WTC11 (cell line): ENCODE results near the gene C16orf74. TPM values are rescaled to one million over a fixed set of nuclear protein-coding genes. Genes with fewer than 3 reads are reported as not detected.

Experiments
- ATAC-seq: fragments of 200-7000 bp; cut with Tn5 transposase; 2 replicates; pipeline ENCODE4 v1.10.0; 2021; ENCODE audit warnings: mild to moderate bottlenecking, moderate library complexity
- CTCF ChIA-PET: fragments of 300-600 bp; sonication (Branson Sonifier 250); formaldehyde crosslinking; loops from one replicate; lab custom pipeline; 2021; ENCODE audit warnings: antibody characterized with exemption; lab: Charles Lee
- POLR2A ChIA-PET: fragments of 350-600 bp; sonication (Branson Sonifier 250); formaldehyde crosslinking; loops from one replicate; lab custom pipeline; 2021; ENCODE audit warnings: antibody characterized with exemption; lab: Charles Lee
- DNase-seq: peaks from one replicate; pipeline ENCODE4 v3.0.0; 2021; ENCODE audit warnings: low spot score
- H3K27ac Mint-ChIP-seq: 2 replicates; pipeline ENCODE4 v1.8.0; 2021; ENCODE audit warnings: mixed read lengths
- H3K27me3 Mint-ChIP-seq: 2 replicates; pipeline ENCODE4 v1.8.0; 2021; ENCODE audit warnings: low read depth, mild to moderate bottlenecking, moderate library complexity, mixed read lengths
- H3K36me3 Mint-ChIP-seq: 2 replicates; pipeline ENCODE4 v1.8.0; 2021; ENCODE audit warnings: mixed read lengths
- H3K4me1 Mint-ChIP-seq: 2 replicates; pipeline ENCODE4 v1.8.0; 2022; ENCODE audit warnings: mixed read lengths
- H3K4me3 Mint-ChIP-seq: 2 replicates; pipeline ENCODE4 v1.8.0; 2021; ENCODE audit warnings: mild to moderate bottlenecking, moderate library complexity, mixed read lengths
- H3K9me3 Mint-ChIP-seq: 2 replicates; pipeline ENCODE4 v1.8.0; 2021; ENCODE audit warnings: mixed read lengths
- ATF1 ChIP-seq: sonication (generic); formaldehyde crosslinking; IDR thresholded peaks from 2 replicates; pipeline ENCODE4 v1.8.1; 2023; ENCODE audit warnings: mild to moderate bottlenecking, moderate library complexity, missing genetic modification reagents
- ATF3 ChIP-seq: sonication (generic); formaldehyde crosslinking; conservative IDR thresholded peaks from 2 replicates; pipeline ENCODE4 v1.8.1; 2022; ENCODE audit warnings: mild to moderate bottlenecking, missing genetic modification reagents
- CDX4 ChIP-seq: fragments of 250-450 bp; sonication (Bioruptor Pico); IDR thresholded peaks from 2 replicates; pipeline ENCODE4 v1.9.0; 2021; ENCODE audit warnings: moderate library complexity, mild to moderate bottlenecking, inconsistent platforms, borderline replicate concordance
- CREB1 ChIP-seq: sonication (generic); formaldehyde crosslinking; IDR thresholded peaks from 2 replicates; pipeline ENCODE4 v1.8.0; 2023; ENCODE audit warnings: mild to moderate bottlenecking, missing genetic modification reagents
- ETV6 ChIP-seq: sonication (generic); formaldehyde crosslinking; IDR thresholded peaks from 2 replicates; pipeline ENCODE4 v1.8.1; 2022; ENCODE audit warnings: mild to moderate bottlenecking, missing genetic modification reagents
- FOXK1 ChIP-seq: sonication (generic); formaldehyde crosslinking; IDR thresholded peaks from 2 replicates; pipeline ENCODE4 v1.8.0; 2022; ENCODE audit warnings: mild to moderate bottlenecking, moderate library complexity, missing genetic modification reagents
- FOXP4 ChIP-seq: sonication (generic); formaldehyde crosslinking; IDR thresholded peaks from 2 replicates; pipeline ENCODE4 v1.8.0; 2022; ENCODE audit warnings: mild to moderate bottlenecking, missing genetic modification reagents
- JAZF1 ChIP-seq: fragments of 250-450 bp; sonication (Bioruptor Pico); IDR thresholded peaks from 2 replicates; pipeline ENCODE4 v1.9.0; 2021; ENCODE audit warnings: moderate library complexity, mild to moderate bottlenecking, inconsistent platforms
- MYBL2 ChIP-seq: sonication (generic); formaldehyde crosslinking; IDR thresholded peaks from 2 replicates; pipeline ENCODE4 v1.8.1; 2023; ENCODE audit warnings: mild to moderate bottlenecking, moderate library complexity, missing genetic modification reagents
- NFATC4 ChIP-seq: fragments of 250-450 bp; sonication (Bioruptor Pico); IDR thresholded peaks from 2 replicates; pipeline ENCODE4 v1.9.0; 2021; ENCODE audit warnings: mild to moderate bottlenecking
- NFYB ChIP-seq: sonication (generic); formaldehyde crosslinking; conservative IDR thresholded peaks from 2 replicates; pipeline ENCODE4 v1.8.0; 2022; ENCODE audit warnings: low read depth, missing genetic modification reagents
- SMAD3 ChIP-seq: sonication (generic); formaldehyde crosslinking; IDR thresholded peaks from 2 replicates; pipeline ENCODE4 v1.8.0; 2022; ENCODE audit warnings: missing genetic modification reagents, mild to moderate bottlenecking, borderline replicate concordance
- TCF7 ChIP-seq: sonication (generic); formaldehyde crosslinking; IDR thresholded peaks from 2 replicates; pipeline ENCODE4 v1.8.0; 2022; ENCODE audit warnings: mild to moderate bottlenecking, low read depth, missing genetic modification reagents, moderate library complexity
- TEAD4 ChIP-seq: sonication (generic); formaldehyde crosslinking; IDR thresholded peaks from 2 replicates; pipeline ENCODE4 v1.8.0; 2022; ENCODE audit warnings: mild to moderate bottlenecking, missing genetic modification reagents
- USF2 ChIP-seq: sonication (generic); formaldehyde crosslinking; IDR thresholded peaks from 2 replicates; pipeline ENCODE4 v1.8.1; 2023; ENCODE audit warnings: mild to moderate bottlenecking, missing genetic modification reagents, moderate library complexity
- ZBTB21 ChIP-seq: sonication (generic); formaldehyde crosslinking; IDR thresholded peaks from 2 replicates; pipeline ENCODE4 v1.8.1; 2023; ENCODE audit warnings: mild to moderate bottlenecking, missing genetic modification reagents, borderline replicate concordance
- ZBTB43 ChIP-seq: sonication (generic); formaldehyde crosslinking; IDR thresholded peaks from 2 replicates; pipeline ENCODE4 v1.8.1; 2023; ENCODE audit warnings: mild to moderate bottlenecking, missing genetic modification reagents
- ZNF121 ChIP-seq: sonication (generic); formaldehyde crosslinking; IDR thresholded peaks from 2 replicates; pipeline ENCODE4 v1.8.0; 2023; ENCODE audit warnings: missing genetic modification reagents
- ZNF219 ChIP-seq: sonication (generic); formaldehyde crosslinking; IDR thresholded peaks from 2 replicates; pipeline ENCODE4 v1.8.0; 2023; ENCODE audit warnings: missing genetic modification reagents, mild to moderate bottlenecking, borderline replicate concordance
- ZNF281 ChIP-seq: sonication (generic); formaldehyde crosslinking; IDR thresholded peaks from 2 replicates; pipeline ENCODE4 v1.8.0; 2023; ENCODE audit warnings: mild to moderate bottlenecking, missing genetic modification reagents
- ZNF396 ChIP-seq: fragments of 250-450 bp; sonication (Bioruptor Pico); IDR thresholded peaks from 2 replicates; pipeline ENCODE4 v1.8.0; 2021; ENCODE audit warnings: mild to moderate bottlenecking, moderate library complexity, borderline replicate concordance
- ZSCAN18 ChIP-seq: fragments of 250-450 bp; sonication (Bioruptor Pico); IDR thresholded peaks from 2 replicates; pipeline ENCODE4 v2.1.2; 2022; ENCODE audit warnings: mild to moderate bottlenecking, moderate library complexity
- total RNA-seq: library from RNA; stranded (reverse); gene quantifications from 3 replicates; pipeline ENCODE4 v1.2.3, GENCODE V29; 2021

The C16orf74 gene
- total RNA-seq, 1 experiment from 2014 or later: 8.3 TPM

GRCh38 chr16:85798283-85798776 lies 47.4 kb upstream of the C16orf74 start:
- CTCF ChIA-PET: interaction anchor here (1.0 kb wide), 1 partner anchor 28 kb away, joined by 3 read pairs; no protein-coding TSS in a partner anchor
- Mint-ChIP-seq H3K4me1 (peaks cover 26% of the 10 kb centered on the region), H3K9me3 (no peaks in the 10 kb centered on the region), H3K27ac (peak overlapping the region; percentile 68; the same call in 1 of the 2 replicates), H3K27me3 (no peaks in the 10 kb centered on the region), H3K4me3 (peak overlapping the region; percentile 87), H3K36me3 (peaks cover 48% of the 10 kb centered on the region)
- DNase-seq (no peak), ATAC-seq (no peak)
- POLR2A ChIA-PET: no interaction called here
- TF ChIP-seq TEAD4 (CRISPR knock-in tag) (no peak), ZNF281 (CRISPR knock-in tag) (no peak), NFYB (CRISPR knock-in tag) (no peak), USF2 (CRISPR knock-in tag) (no peak), ETV6 (CRISPR knock-in tag) (no peak), ATF1 (no peak), JAZF1 (no peak), ZBTB21 (no peak), NFATC4 (CRISPR knock-in tag) (no peak), ZNF396 (CRISPR knock-in tag) (no peak), FOXP4 (CRISPR knock-in tag) (no peak), CREB1 (CRISPR knock-in tag) (no peak), FOXK1 (CRISPR knock-in tag) (no peak), SMAD3 (CRISPR knock-in tag) (no peak), ZSCAN18 (CRISPR knock-in tag) (no peak)

- peak overlapping the region; percentile 6; the same call in 1 of the 2 replicates for H3K27ac Mint-ChIP-seq
- ChIA-PET POLR2A (no interaction called here), CTCF (no interaction called here)
- TF ChIP-seq ZNF121: no peak
- no peak for TF ChIP-seq ZBTB43 (CRISPR knock-in tag)
- TF ChIP-seq ATF3 (CRISPR knock-in tag): no peak
- no peak for TF ChIP-seq MYBL2 (CRISPR knock-in tag)
- no peak for TF ChIP-seq ZNF219 (CRISPR knock-in tag)
- TF ChIP-seq CDX4 (CRISPR knock-in tag): no peak
- TF ChIP-seq NFYB (CRISPR knock-in tag): no peak
- no peak for TF ChIP-seq TCF7 (CRISPR knock-in tag)
- H3K4me3 Mint-ChIP-seq: 0 out of 2 replicates have a peak overlapping the region, but pooled peaks have one; percentile 87
- no peaks in the 10 kb centered on the region for H3K27me3 Mint-ChIP-seq
- no peak for DNase-seq
- peaks cover 8% of the 10 kb centered on the region for H3K9me3 Mint-ChIP-seq
- peaks cover 48% of the 10 kb centered on the region for H3K36me3 Mint-ChIP-seq
- peaks cover 26% of the 10 kb centered on the region for H3K4me1 Mint-ChIP-seq
- no peak for ATAC-seq
Observed at GRCh38 chr16:85796599-85796998, 45.7 kb upstream of the C16orf74 start.
